Fibroblast of lung (primary cell): ENCODE measurements around the gene MRPS2. TPM values are rescaled to one million over a fixed set of nuclear protein-coding genes. Genes with fewer than 3 reads are reported as not detected.

Experiments
- DNase-seq, 2 donors: peaks; one replicate each; pipeline versions ENCODE4 v3.0.0 to v3.0.0-alpha.2; 2010; ENCODE audit warnings: low read depth in 2 of 2
- H2AFZ ChIP-seq: 2 replicates; pipeline ENCODE4 v1.5.1; 2012; ENCODE audit warnings: low read length, control low read depth, inconsistent platforms
- H3K27ac ChIP-seq: 2 replicates; pipeline ENCODE4 v1.5.1; 2011; ENCODE audit warnings: low read length, control low read depth; ENCODE audit not compliant: insufficient read depth
- H3K27me3 ChIP-seq: 2 replicates; pipeline ENCODE4 v1.5.1; 2011; ENCODE audit warnings: mild to moderate bottlenecking, low read length; ENCODE audit not compliant: control insufficient read depth, insufficient read depth
- H3K36me3 ChIP-seq: 2 replicates; pipeline ENCODE4 v1.5.1; 2011; ENCODE audit warnings: low read length; ENCODE audit not compliant: control insufficient read depth, insufficient read depth
- H3K4me1 ChIP-seq: 2 replicates; pipeline ENCODE4 v1.5.1; 2011; ENCODE audit warnings: low read length; ENCODE audit not compliant: control insufficient read depth, insufficient read depth; ENCODE audit errors: extremely low read depth
- H3K4me2 ChIP-seq: 2 replicates; pipeline ENCODE4 v1.5.1; 2011; ENCODE audit warnings: low read length, control low read depth; ENCODE audit not compliant: insufficient read depth; ENCODE audit errors: extremely low read depth
- H3K4me3 ChIP-seq, 4 experiments: fragments of 200-600 bp in 1 of 4; sonication (generic) in 1 of 4; replicated peaks in 1 of 4; 2 replicates each; pipeline ENCODE4 v1.5.1; 2011 to 2016; ENCODE audit warnings: low read length in 4 of 4, low read depth in 3 of 4, mild to moderate bottlenecking in 3 of 4, control low read depth in 2 of 4, inconsistent platforms in 1 of 4, mixed read lengths in 1 of 4; ENCODE audit not compliant: insufficient read depth in 1 of 4; ENCODE audit errors: control extremely low read depth in 1 of 4
- H3K79me2 ChIP-seq: 2 replicates; pipeline ENCODE4 v1.5.1; 2012; ENCODE audit warnings: mild to moderate bottlenecking, low read length, inconsistent platforms; ENCODE audit not compliant: control insufficient read depth, insufficient read depth
- H3K9ac ChIP-seq: 2 replicates; pipeline ENCODE4 v1.5.1; 2011; ENCODE audit warnings: mild to moderate bottlenecking, low read length, control low read depth; ENCODE audit not compliant: insufficient read depth
- H3K9me3 ChIP-seq: 2 replicates; pipeline ENCODE4 v1.5.1; 2012; ENCODE audit warnings: low read depth, low read length; ENCODE audit not compliant: control insufficient read depth, insufficient read depth
- H4K20me1 ChIP-seq: 2 replicates; pipeline ENCODE4 v1.5.1; 2011; ENCODE audit warnings: low read length; ENCODE audit not compliant: control insufficient read depth, insufficient read depth; ENCODE audit errors: extremely low read depth
- EZH2 ChIP-seq: IDR thresholded peaks from 2 replicates; pipeline ENCODE4 v1.5.1; 2012; ENCODE audit warnings: low read length, control low read depth, mild to moderate bottlenecking; ENCODE audit errors: missing control alignments
- polyA plus RNA-seq, 2 donors: library from polyadenylated mRNA; depleted of rRNA in 1 of 2; stranded (reverse) in 1 of 2; unstranded in 1 of 2; fragments of >200 nt; gene quantifications; 2 replicates each; pipeline ENCODE4 v1.2.1, GENCODE V29; 2011 to 2012; ENCODE audit warnings: missing spikeins in 1 of 2
- total RNA-seq: library from RNA; depleted of rRNA; stranded (reverse); fragments of >200 nt; gene quantifications from 2 replicates; pipeline ENCODE4 v1.2.1, GENCODE V29; 2014
- TF ChIP-seq, protein P1 (sequence below), 2 donors: IDR thresholded peaks in 1 of 2; conservative IDR thresholded peaks in 1 of 2; 1 replicate in 1 of 2; 2 replicates in 1 of 2; pipeline ENCODE4 v1.5.1; 2011 to 2012; ENCODE audit warnings: low read length in 2 of 2, control low read depth in 1 of 2, inconsistent platforms in 1 of 2, low read depth in 1 of 2, mild to moderate bottlenecking in 1 of 2

The MRPS2 gene
- total and polyA plus RNA-seq, 2 donors (not counting 1 experiment from before 2014, with no cell fraction given), result 10.4 to 43.6 TPM

DNA sequence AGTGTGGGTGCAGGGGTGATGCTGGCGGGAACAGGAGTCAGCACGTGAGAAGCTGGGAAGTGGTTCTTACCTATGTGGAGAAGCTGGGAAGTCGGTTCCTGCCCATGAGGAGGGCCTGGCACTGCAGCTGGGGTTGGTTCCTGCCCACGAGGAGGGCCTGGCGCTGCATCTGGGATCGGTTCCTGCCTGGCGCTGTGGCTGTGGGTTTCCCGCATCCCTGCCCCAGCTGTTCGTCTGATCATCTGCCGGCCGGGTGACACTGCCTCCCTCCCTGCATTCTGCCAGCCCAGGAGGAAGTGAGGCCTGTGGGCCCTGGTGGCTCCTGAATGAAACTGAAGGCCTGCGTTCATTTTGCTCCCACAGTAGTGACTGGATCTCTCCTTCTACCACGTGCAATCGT, 50.5 kb downstream of the MRPS2 start:
- no peaks in the 10 kb centered on the region for H3K27me3 ChIP-seq
- no peaks in the 10 kb centered on the region for H3K79me2 ChIP-seq
- H2AFZ ChIP-seq, result no peak overlapping the region
- TF ChIP-seq, protein P1, sequence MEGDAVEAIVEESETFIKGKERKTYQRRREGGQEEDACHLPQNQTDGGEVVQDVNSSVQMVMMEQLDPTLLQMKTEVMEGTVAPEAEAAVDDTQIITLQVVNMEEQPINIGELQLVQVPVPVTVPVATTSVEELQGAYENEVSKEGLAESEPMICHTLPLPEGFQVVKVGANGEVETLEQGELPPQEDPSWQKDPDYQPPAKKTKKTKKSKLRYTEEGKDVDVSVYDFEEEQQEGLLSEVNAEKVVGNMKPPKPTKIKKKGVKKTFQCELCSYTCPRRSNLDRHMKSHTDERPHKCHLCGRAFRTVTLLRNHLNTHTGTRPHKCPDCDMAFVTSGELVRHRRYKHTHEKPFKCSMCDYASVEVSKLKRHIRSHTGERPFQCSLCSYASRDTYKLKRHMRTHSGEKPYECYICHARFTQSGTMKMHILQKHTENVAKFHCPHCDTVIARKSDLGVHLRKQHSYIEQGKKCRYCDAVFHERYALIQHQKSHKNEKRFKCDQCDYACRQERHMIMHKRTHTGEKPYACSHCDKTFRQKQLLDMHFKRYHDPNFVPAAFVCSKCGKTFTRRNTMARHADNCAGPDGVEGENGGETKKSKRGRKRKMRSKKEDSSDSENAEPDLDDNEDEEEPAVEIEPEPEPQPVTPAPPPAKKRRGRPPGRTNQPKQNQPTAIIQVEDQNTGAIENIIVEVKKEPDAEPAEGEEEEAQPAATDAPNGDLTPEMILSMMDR (conservative IDR thresholded peaks at IDR 0.05 in 1 of 2, IDR thresholded peaks at IDR 0.05 in 1 of 2; ENCODE audit: low read depth in 1 of 2, low read length in 2 of 2), result no peak
- TF ChIP-seq EZH2, result no peak
- no peaks in the 10 kb centered on the region for H3K9me3 ChIP-seq
- no peaks in the 10 kb centered on the region for H3K4me1 ChIP-seq
- H3K27ac ChIP-seq, result no peak overlapping the region
- H4K20me1 ChIP-seq, result no peaks in the 10 kb centered on the region
- H3K4me2 ChIP-seq, result no peak overlapping the region
- H3K36me3 ChIP-seq, result no peaks in the 10 kb centered on the region
- no peak for DNase-seq
- no peak overlapping the region for H3K4me3 ChIP-seq
- H3K9ac ChIP-seq, result no peak overlapping the region

DNA sequence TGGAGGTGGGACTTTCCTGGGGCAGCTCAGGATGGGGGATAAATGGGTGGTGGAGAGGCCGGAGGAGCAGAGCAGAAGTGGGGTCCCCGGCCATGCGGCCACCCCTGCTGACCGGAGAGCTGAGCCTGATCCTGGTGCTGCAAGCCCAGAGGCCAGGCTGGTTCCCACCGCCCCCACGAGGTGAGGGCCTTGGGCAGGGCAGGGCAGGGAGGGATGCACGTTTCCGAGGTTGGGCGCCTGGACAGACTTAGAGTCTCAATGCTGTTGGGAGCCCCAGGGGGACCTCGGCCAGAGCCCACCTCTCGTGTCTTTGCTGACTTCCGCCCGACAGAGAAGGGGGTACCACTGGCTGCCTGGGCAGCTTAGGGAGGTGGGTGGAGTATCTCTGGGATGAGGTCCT, 51.0 kb downstream of the MRPS2 start:
- no peaks in the 10 kb centered on the region for H3K27me3 ChIP-seq
- no peak overlapping the region for H3K9ac ChIP-seq
- no peaks in the 10 kb centered on the region for H3K9me3 ChIP-seq
- TF ChIP-seq, protein P1 (conservative IDR thresholded peaks at IDR 0.05 in 1 of 2, IDR thresholded peaks at IDR 0.05 in 1 of 2; ENCODE audit: low read depth in 1 of 2, low read length in 2 of 2), result no peak
- no peak for TF ChIP-seq EZH2
- no peak overlapping the region for H2AFZ ChIP-seq
- H3K36me3 ChIP-seq, result no peaks in the 10 kb centered on the region
- H3K4me3 ChIP-seq, result no peak overlapping the region
- H3K4me1 ChIP-seq, result no peaks in the 10 kb centered on the region
- H3K27ac ChIP-seq, result no peak overlapping the region
- no peaks in the 10 kb centered on the region for H4K20me1 ChIP-seq
- H3K4me2 ChIP-seq, result no peak overlapping the region
- H3K79me2 ChIP-seq, result no peaks in the 10 kb centered on the region
- DNase-seq, result no peak

DNA sequence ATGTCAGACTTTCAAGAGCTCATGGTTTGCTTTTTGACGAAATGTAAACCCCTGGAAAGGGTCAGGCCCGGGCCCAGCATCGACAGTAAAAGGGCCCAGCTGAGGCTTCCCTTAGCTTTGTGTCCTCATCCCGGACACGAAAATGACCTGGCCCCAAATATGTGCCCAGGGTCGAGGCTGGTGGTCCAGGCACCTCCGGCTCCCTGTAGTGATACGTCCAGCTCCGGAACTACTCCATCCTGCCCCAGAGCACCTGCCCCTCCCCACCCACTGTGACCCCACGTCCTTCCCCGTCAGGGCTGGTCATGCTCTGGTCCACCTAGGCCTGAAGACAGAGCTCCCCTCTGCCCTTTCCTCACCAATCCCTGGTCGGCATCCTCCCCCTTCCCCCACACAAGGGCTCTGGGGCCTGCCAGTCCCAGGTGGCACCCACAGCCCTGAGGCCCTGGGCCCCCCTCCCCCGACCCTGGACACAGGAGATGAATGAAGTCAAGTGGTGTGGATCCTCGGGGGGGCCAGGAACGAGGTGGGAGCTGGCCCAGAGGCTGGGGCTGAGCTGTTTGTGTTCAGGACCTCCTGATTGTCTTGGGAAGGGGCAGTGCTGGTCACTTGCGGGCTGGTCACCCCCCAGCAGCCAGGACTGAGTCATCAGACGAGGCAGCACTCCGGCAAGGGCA, 51.7 kb downstream of the MRPS2 start:
- H3K4me1 ChIP-seq, result no peaks in the 10 kb centered on the region
- DNase-seq, result no peak
- no peaks in the 10 kb centered on the region for H4K20me1 ChIP-seq
- TF ChIP-seq, protein P1 (conservative IDR thresholded peaks at IDR 0.05 in 1 of 2, IDR thresholded peaks at IDR 0.05 in 1 of 2; ENCODE audit: low read depth in 1 of 2, low read length in 2 of 2), result no peak
- no peak for TF ChIP-seq EZH2
- H3K79me2 ChIP-seq, result no peaks in the 10 kb centered on the region
- no peak overlapping the region for H3K27ac ChIP-seq
- no peak overlapping the region for H3K4me2 ChIP-seq
- no peak overlapping the region for H2AFZ ChIP-seq
- H3K9ac ChIP-seq, result no peak overlapping the region
- H3K27me3 ChIP-seq, result no peaks in the 10 kb centered on the region
- no peaks in the 10 kb centered on the region for H3K36me3 ChIP-seq
- no peaks in the 10 kb centered on the region for H3K9me3 ChIP-seq
- no peak overlapping the region for H3K4me3 ChIP-seq
